PFSK-1 (cell line): ENCODE data around the gene OAT. TPM values are rescaled to one million over a fixed set of nuclear protein-coding genes. Genes with fewer than 3 reads are reported as not detected.

ENCODE experiments used
- FOXP2 ChIP-seq: optimal IDR thresholded peaks from 2 replicates; pipeline ENCODE3; 2011; ENCODE audit warnings: borderline replicate concordance, control low read depth, inconsistent platforms; ENCODE audit not compliant: insufficient read depth; ENCODE audit errors: extremely low read length, extremely low read depth
- POLR2AphosphoS5 ChIP-seq: IDR thresholded peaks from 2 replicates; pipeline ENCODE4 v1.6.1; 2012; ENCODE audit warnings: low read depth, mild to moderate bottlenecking, control low read depth, low read length, moderate library complexity
- REST ChIP-seq, 2 experiments: IDR thresholded peaks; 2 replicates each; pipeline versions ENCODE4 v1.6.1 to v1.8.0; 2011 to 2012; ENCODE audit warnings: low read depth in 2 of 2, low read length in 2 of 2, control low read depth in 1 of 2, inconsistent platforms in 1 of 2, mild to moderate bottlenecking in 1 of 2, moderate library complexity in 1 of 2; ENCODE audit not compliant: insufficient read depth in 1 of 2
- SIN3A ChIP-seq: IDR thresholded peaks from 2 replicates; pipeline ENCODE4 v1.6.1; 2012; ENCODE audit warnings: mild to moderate bottlenecking, low read length, moderate library complexity, borderline replicate concordance; ENCODE audit not compliant: insufficient read depth
- TAF1 ChIP-seq: IDR thresholded peaks from 2 replicates; pipeline ENCODE4 v1.6.1; 2012; ENCODE audit warnings: low read length, control low read depth, borderline replicate concordance; ENCODE audit not compliant: insufficient read depth
- polyA plus RNA-seq: library from polyadenylated mRNA; unstranded; fragments of >200 nt; gene quantifications from one replicate; pipeline ENCODE4 v1.2.1, GENCODE V29; 2012; ENCODE audit warnings: low read depth, missing spikeins; ENCODE audit not compliant: insufficient read length

OAT gene
- polyA plus RNA-seq, result 23.6 TPM

GRCh38 chr10:124418726-124419501 is at the start of gene OAT:
OAT (minus strand) TSS chr10:124418923; CDS start chr10:124412171, 6,752 bp downstream.
- TF ChIP-seq TAF1, result peak; percentile 70; the same call in 1 of the 2 replicates
- TF ChIP-seq FOXP2, result peak; percentile 39
- TF ChIP-seq REST (IDR thresholded peaks at IDR 0.05; ENCODE audit: insufficient read depth in 1 of 2, low read depth in 2 of 2, low read length in 2 of 2), result no peak
- peak; percentile 90 for TF ChIP-seq POLR2AphosphoS5

- TF ChIP-seq FOXP2, result no peak
- no peak for TF ChIP-seq SIN3A
- TF ChIP-seq TAF1, result no peak
- no peak for TF ChIP-seq POLR2AphosphoS5
- no peak for TF ChIP-seq REST (IDR thresholded peaks at IDR 0.05; ENCODE audit: insufficient read depth in 1 of 2, low read depth in 2 of 2, low read length in 2 of 2)
These were observed 48.4 kb upstream of the OAT start for GRCh38 chr10:124467165-124467564.

GRCh38 chr10:124465777-124466488 is 47.2 kb upstream of the OAT start:
- TF ChIP-seq REST (IDR thresholded peaks at IDR 0.05; ENCODE audit: insufficient read depth in 1 of 2, low read depth in 2 of 2, low read length in 2 of 2), result no peak
- TF ChIP-seq FOXP2, result no peak
- TF ChIP-seq SIN3A, result no peak
- no peak for TF ChIP-seq TAF1
- no peak for TF ChIP-seq POLR2AphosphoS5

- TF ChIP-seq SIN3A (no peak), POLR2AphosphoS5 (no peak), FOXP2 (no peak), TAF1 (no peak), REST (IDR thresholded peaks at IDR 0.05; ENCODE audit: insufficient read depth in 1 of 2, low read depth in 2 of 2, low read length in 2 of 2) (no peak)
These were observed 46.5 kb upstream of the OAT start for GRCh38 chr10:124465003-124465776.
